BLaER1 treated with 17β-estradiol and CSF1 and Interleukin-3, amounts not matched to agents 10 nM and 100 nM (cell line): ENCODE measurements around the gene TMEM80.
"Not testable (repeated sequence)": the region's sequence is repeated elsewhere in the genome, so short reads cannot be mapped to it uniquely, and the experiment has no call there.

Source experiments
- H3K27ac ChIP-seq, 11 experiments: shearing (Covaris generic); formaldehyde crosslinking; 2 replicates each; pipeline ENCODE4 v1.8.1; 2022
- H3K27me3 ChIP-seq, 11 experiments: shearing (Covaris generic); formaldehyde crosslinking; 2 replicates each; pipeline ENCODE4 v1.8.1; 2022
- H3K36me3 ChIP-seq, 11 experiments: shearing (Covaris generic); formaldehyde crosslinking; 2 replicates each; pipeline ENCODE4 v1.8.1; 2022
- H3K4me1 ChIP-seq, 10 experiments: shearing (Covaris generic); formaldehyde crosslinking; 2 replicates each; pipeline ENCODE4 v1.8.1; 2022
- H3K4me2 ChIP-seq, 11 experiments: shearing (Covaris generic); formaldehyde crosslinking; 2 replicates each; pipeline ENCODE4 v1.8.1; 2022
- H3K4me3 ChIP-seq, 10 experiments: shearing (Covaris generic); formaldehyde crosslinking; 2 replicates each; pipeline ENCODE4 v1.8.1; 2022
- H3K9ac ChIP-seq, 11 experiments: shearing (Covaris generic); formaldehyde crosslinking; 2 replicates each; pipeline ENCODE4 v1.8.1; 2022
- H3K9me3 ChIP-seq, 11 experiments: shearing (Covaris generic); formaldehyde crosslinking; replicated peaks in 1 of 11; 2 replicates each; pipeline ENCODE4 v1.8.1; 2022
- H4K20me1 ChIP-seq, 11 experiments: shearing (Covaris generic); formaldehyde crosslinking; 2 replicates each; pipeline ENCODE4 v1.8.1; 2022
- Cebpa-rat ChIP-seq, 11 experiments: shearing (Covaris generic); IDR thresholded peaks; 2 replicates each; pipeline ENCODE4 v1.8.1; 2022

Gene TMEM80

DNA sequence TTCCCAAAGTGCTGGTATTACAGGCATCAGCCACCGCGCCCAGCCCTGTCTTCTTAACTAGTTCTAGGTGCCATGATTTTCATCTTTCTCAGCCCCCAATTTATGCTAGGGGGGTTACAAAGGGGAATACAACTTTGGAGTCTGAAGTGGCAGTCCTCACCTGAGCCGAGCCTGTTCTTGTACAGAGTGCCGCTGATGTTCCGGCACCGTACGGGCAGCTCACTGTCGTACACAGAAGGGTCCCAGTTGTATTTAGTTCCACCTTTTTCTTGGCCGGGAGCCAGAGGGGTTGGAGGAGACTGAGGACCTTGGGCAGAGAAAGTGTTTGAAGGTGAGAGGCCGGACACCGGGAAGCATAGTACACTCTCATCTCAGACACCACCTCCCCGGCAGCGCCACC lies 7.9 kb upstream of the TMEM80 start:
- TF ChIP-seq Cebpa-rat (IDR thresholded peaks at IDR 0.05), result no peak
- H3K27ac ChIP-seq, result no peak overlapping the region
- no peaks in the 10 kb centered on the region for H3K27me3 ChIP-seq
- H3K36me3 ChIP-seq, result peaks cover 75 to 91% (median 85%) of the 10 kb centered on the region in 11 experiments
- no peak overlapping the region for H3K4me3 ChIP-seq
- H4K20me1 ChIP-seq, result peaks cover 27 to 72% (median 59%) of the 10 kb centered on the region in 11 experiments
- no peak overlapping the region for H3K9ac ChIP-seq
- H3K4me2 ChIP-seq, result no peak overlapping the region
- peaks cover 17 to 51% (median 38%) of the 10 kb centered on the region in 10 experiments for H3K4me1 ChIP-seq
- H3K9me3 ChIP-seq, result no peaks in the 10 kb centered on the region; a peak in 1 of 22 replicates

DNA sequence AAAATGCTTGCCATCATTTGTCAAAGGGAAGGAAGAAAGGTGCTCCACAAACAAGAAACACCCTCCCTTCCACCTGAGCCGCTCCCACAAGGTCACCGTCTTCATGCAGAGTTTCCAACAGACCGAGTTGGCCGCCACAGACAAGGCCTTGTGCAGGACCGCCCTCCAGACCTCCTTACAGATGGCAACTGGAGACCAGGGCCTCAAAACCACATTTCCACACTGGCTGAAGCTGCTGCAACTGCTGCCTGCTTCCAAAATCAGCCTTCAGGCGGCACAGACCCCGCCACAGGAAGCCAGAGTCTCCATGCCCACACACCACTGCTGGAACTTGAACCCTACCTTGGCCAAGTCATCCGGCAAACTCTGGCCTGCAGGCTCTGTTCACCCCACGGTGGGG lies 6.9 kb upstream of the TMEM80 start:
- Histone ChIP-seq H3K27me3 (no peaks in the 10 kb centered on the region), H3K4me2 (peak overlapping the region in 8 of 11 experiments; percentile 1 to 50 (median 32); a peak in 10 of 22 replicates), H3K4me3 (no peak overlapping the region), H4K20me1 (peaks cover 33 to 80% (median 68%) of the 10 kb centered on the region in 11 experiments), H3K27ac (peak overlapping the region in 2 of 11 experiments; percentile 2 to 9; a peak in 1 of 22 replicates), H3K9me3 (no peaks in the 10 kb centered on the region), H3K4me1 (peaks cover 26 to 60% (median 48%) of the 10 kb centered on the region in 10 experiments), H3K36me3 (peaks cover 65 to 82% (median 75%) of the 10 kb centered on the region in 11 experiments), H3K9ac (no peak overlapping the region; a peak in 2 of 22 replicates)
- TF ChIP-seq Cebpa-rat (IDR thresholded peaks at IDR 0.05), result no peak

DNA sequence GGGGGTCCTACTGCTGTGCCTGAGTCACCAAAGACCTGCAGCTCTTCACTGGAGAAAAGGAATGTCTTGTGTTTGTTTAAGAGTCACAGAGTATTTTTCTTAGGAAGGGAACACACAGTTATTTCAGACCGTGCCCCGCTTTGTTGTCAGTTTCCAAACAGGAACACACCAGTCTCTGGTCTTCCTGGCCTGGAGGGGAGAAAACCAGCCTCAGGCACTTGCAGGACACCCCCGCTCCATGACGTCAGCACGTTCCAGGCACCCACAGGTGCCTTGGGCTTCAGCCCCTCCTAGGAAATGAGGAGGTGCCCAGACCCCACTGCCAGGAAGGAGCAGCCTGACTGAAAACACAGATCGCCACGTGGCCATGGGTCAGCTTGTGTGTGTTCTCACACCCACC lies 6.0 kb upstream of the TMEM80 start:
- Histone ChIP-seq H3K4me2 (peak overlapping the region in 8 of 11 experiments; percentile 1 to 50 (median 32); a peak in 13 of 22 replicates), H3K27ac (peak overlapping the region in 2 of 11 experiments; percentile 1 to 14; a peak in 3 of 22 replicates), H3K4me1 (peaks cover 32 to 66% (median 55%) of the 10 kb centered on the region in 10 experiments), H3K9ac (peak overlapping the region in 2 of 11 experiments; percentile 2 to 37; a peak in 2 of 22 replicates), H3K4me3 (no peak overlapping the region), H3K36me3 (peaks cover 56 to 73% (median 66%) of the 10 kb centered on the region in 11 experiments), H4K20me1 (peaks cover 33 to 85% (median 72%) of the 10 kb centered on the region in 11 experiments), H3K27me3 (no peaks in the 10 kb centered on the region), H3K9me3 (no peaks in the 10 kb centered on the region)
- no peak for TF ChIP-seq Cebpa-rat (IDR thresholded peaks at IDR 0.05)

DNA sequence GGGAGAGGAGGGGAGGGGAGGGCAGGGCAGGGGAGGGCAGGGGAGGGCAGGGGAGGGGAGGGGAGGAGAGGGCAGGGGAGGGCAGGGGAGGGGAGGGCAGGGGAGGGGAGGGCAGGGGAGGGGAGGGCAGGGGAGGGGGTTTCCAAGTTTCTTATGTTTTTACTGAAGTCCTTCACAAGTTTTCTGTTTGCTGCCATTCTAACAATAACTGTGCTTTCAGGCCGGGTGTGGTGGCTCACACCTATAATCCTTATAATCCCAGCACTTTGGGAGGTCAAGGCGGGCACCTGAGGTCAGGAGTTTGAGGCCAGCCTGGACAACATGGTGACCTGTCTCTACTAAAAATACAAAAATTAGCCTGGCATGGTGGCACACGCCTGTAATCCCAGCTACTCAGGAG lies 5.4 kb upstream of the TMEM80 start:
- Histone ChIP-seq H3K36me3 (peaks cover 50 to 67% (median 60%) of the 10 kb centered on the region in 11 experiments), H3K4me2 (peak overlapping the region in 4 of 11 experiments; percentile 98 to 100 (median 99); a peak in 4 of 22 replicates), H4K20me1 (peaks cover 33 to 85% (median 72%) of the 10 kb centered on the region in 11 experiments), H3K4me1 (peaks cover 32 to 66% (median 55%) of the 10 kb centered on the region in 10 experiments)
- not testable (repeated sequence) for H3K27me3 ChIP-seq, H3K27ac ChIP-seq, H3K9me3 ChIP-seq, H3K9ac ChIP-seq, H3K4me3 ChIP-seq

DNA sequence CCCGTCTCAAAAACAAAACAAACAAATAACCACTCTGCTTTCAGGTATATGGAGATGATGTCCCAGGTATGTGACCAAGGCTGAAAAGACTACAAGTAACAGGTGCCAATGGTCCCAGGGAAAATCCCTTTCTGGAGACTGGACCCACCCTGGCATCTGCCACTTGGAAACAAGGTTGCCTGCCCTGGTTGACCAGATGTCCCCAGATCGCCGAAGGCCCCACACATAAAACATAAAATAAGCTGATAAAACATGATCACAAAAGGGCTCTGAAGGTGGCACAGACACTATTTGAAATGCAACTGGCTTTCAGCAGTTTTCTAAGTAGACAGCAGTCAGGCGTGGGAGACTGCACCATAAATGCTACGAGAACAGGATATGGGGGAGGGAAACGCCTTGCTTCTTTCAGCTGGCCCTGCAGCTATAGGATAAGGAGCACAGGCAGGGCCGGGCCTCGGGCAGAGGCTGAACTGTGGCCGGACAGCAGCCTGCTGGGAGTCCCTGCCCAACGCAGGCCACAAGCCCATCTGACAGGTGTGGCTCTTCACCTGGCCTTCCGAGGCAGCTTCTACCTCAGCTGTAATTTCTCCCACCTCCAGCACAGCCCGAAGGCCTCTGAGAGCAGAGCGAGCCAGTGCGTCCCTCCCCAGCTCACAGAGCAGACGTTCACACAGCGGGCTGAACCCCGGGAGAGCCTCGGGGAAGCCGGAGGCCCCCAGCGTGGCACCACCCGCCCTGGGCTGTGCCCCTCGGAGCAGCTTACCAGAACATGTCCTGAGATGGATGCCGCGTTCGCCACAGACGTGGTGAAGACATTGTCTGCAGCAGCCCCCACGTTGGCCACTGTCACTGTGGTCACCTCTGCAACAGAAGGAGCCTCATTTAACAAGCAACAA lies 4.6 kb upstream of the TMEM80 start:
- peaks cover 32 to 66% (median 55%) of the 10 kb centered on the region in 10 experiments for H3K4me1 ChIP-seq
- peaks cover 42 to 59% (median 52%) of the 10 kb centered on the region in 11 experiments for H3K36me3 ChIP-seq
- peak overlapping the region in 8 of 11 experiments; percentile 3 to 59 (median 22); a peak in 7 of 22 replicates for H3K9ac ChIP-seq
- H3K9me3 ChIP-seq, result no peaks in the 10 kb centered on the region
- H3K4me3 ChIP-seq, result no peak overlapping the region
- peaks cover 33 to 78% (median 72%) of the 10 kb centered on the region in 11 experiments for H4K20me1 ChIP-seq
- peak overlapping the region in 1 of 11 experiments; percentile 8; a peak in 2 of 22 replicates for H3K27ac ChIP-seq
- no peaks in the 10 kb centered on the region for H3K27me3 ChIP-seq
- peak overlapping the region; percentile 2 to 100 (median 99); a peak in 20 of 22 replicates for H3K4me2 ChIP-seq
- TF ChIP-seq Cebpa-rat (IDR thresholded peaks at IDR 0.05), result no peak

DNA sequence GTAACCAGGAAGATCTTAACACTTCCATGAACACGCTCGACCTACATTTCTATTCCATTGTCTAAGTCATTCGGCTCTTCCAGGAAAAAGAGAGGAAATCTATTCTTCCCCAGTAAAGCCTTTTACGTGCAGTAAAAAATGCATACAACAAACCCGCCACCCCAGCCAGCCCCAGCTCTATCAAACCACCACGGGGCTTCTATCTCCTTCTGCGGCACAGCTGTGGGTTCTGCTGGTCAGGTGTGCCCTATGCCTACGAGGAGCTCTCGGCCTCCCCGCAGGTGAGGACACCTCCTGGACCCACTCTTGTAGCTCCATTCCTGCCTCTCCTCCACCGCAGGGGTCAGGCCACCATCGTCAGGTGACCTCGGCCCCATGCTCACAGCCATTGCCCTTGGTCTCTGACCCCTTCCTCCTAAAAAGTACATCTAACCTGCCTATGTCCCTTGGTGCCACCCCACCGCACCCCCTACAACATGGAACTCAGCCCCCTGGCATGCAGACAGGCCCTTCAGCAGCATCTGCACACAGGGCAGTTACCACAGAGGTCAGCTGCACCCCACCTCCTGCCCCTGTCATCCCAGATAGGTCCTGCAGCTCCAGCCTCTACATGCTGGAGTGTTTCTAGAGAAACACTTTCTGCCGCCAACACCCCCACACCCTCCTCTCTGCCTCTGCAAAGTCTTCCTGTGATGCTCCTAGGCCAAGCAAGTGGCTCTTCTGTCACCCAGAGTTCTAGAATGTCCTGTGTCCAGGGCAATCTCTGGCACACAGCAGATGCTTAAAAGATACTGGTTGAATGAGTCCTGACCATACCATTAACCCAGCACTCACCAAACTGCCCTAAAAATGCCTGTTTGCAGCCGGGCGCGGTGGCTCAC lies 3.7 kb upstream of the TMEM80 start:
- Histone ChIP-seq H3K9ac (peak overlapping the region in 4 of 11 experiments; percentile 3 to 31 (median 19); a peak in 4 of 22 replicates), H3K36me3 (peaks cover 33 to 50% (median 43%) of the 10 kb centered on the region in 11 experiments), H4K20me1 (peaks cover 33 to 70% (median 66%) of the 10 kb centered on the region in 11 experiments), H3K4me3 (no peak overlapping the region), H3K4me1 (peaks cover 38 to 74% (median 63%) of the 10 kb centered on the region in 10 experiments), H3K27me3 (no peaks in the 10 kb centered on the region), H3K27ac (no peak overlapping the region), H3K9me3 (no peaks in the 10 kb centered on the region), H3K4me2 (peak overlapping the region; percentile 30 to 100 (median 100))
- TF ChIP-seq Cebpa-rat (IDR thresholded peaks at IDR 0.05), result no peak

DNA sequence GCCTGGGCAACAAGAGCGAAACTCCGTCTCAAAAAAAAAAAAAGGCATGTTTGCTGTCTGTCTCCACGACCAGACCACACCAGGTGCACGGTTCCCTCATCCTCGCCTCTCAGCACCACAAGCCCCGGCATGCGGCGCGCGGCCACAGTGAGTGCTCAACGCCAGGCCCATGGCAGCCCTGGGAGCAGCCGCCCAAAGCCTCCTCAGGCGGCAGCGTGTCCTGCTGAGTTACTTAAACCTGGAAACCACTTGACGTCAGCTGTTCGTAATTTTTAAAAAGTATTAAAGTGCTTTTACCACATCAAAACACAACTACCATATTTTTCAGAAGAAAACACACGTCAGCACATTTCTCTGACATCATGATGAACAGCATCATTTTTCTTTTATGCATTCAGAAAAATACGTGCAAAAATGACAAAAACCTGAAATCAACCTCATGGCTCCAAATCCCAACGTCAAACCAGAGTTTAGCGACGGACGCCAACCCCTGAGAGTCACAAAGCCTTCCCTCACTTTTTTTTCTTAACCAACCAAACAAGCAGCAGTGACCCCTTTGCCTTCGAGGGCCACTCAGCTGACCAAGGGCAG lies 2.7 kb upstream of the TMEM80 start:
- Histone ChIP-seq H3K4me1 (peaks cover 47 to 78% (median 73%) of the 10 kb centered on the region in 10 experiments), H3K36me3 (peaks cover 24 to 40% (median 33%) of the 10 kb centered on the region in 11 experiments), H3K4me3 (peak overlapping the region; percentile 70 to 94 (median 88)), H4K20me1 (peaks cover 33 to 65% (median 57%) of the 10 kb centered on the region in 11 experiments), H3K4me2 (peak overlapping the region; percentile 98 to 100 (median 100)), H3K9ac (peak overlapping the region; percentile 53 to 100 (median 77); a peak in 21 of 22 replicates), H3K27ac (peak overlapping the region; percentile 27 to 97 (median 47); a peak in 20 of 22 replicates), H3K27me3 (no peaks in the 10 kb centered on the region), H3K9me3 (no peaks in the 10 kb centered on the region)
- no peak for TF ChIP-seq Cebpa-rat (IDR thresholded peaks at IDR 0.05)

DNA sequence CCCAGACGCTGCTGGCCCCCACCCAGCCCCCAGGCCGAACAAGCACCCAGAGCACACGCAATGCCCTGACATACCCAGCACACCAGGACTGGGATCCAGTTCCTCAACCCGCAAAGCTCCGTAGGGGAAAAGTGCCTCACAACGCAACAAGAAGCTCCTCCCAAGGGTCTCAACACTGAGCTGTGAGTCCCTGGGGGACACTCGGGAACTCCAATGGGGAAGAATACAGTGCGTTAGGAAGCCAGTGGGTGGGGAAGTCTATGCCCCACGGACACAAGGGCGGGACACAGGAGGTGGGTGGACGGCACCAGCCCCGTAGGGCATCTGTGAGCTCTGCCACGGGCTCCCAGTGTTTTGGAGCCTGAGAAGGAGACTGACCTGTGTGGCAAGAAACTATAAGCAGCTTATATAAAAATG lies 2.2 kb upstream of the TMEM80 start:
- no peaks in the 10 kb centered on the region for H3K27me3 ChIP-seq
- no peaks in the 10 kb centered on the region for H3K9me3 ChIP-seq
- peaks cover 30 to 64% (median 53%) of the 10 kb centered on the region in 11 experiments for H4K20me1 ChIP-seq
- peaks cover 52 to 82% (median 76%) of the 10 kb centered on the region in 10 experiments for H3K4me1 ChIP-seq
- peak overlapping the region; percentile 98 to 100 (median 100) for H3K4me2 ChIP-seq
- peaks cover 19 to 35% (median 28%) of the 10 kb centered on the region in 11 experiments for H3K36me3 ChIP-seq
- H3K27ac ChIP-seq, result peak overlapping the region; percentile 27 to 97 (median 47); a peak in 20 of 22 replicates
- H3K9ac ChIP-seq, result peak overlapping the region; percentile 53 to 100 (median 77)
- TF ChIP-seq Cebpa-rat (IDR thresholded peaks at IDR 0.05), result no peak
- peak overlapping the region; percentile 70 to 94 (median 88) for H3K4me3 ChIP-seq
